ENCODE measurements around the gene C9orf50.

Gene C9orf50

DNA sequence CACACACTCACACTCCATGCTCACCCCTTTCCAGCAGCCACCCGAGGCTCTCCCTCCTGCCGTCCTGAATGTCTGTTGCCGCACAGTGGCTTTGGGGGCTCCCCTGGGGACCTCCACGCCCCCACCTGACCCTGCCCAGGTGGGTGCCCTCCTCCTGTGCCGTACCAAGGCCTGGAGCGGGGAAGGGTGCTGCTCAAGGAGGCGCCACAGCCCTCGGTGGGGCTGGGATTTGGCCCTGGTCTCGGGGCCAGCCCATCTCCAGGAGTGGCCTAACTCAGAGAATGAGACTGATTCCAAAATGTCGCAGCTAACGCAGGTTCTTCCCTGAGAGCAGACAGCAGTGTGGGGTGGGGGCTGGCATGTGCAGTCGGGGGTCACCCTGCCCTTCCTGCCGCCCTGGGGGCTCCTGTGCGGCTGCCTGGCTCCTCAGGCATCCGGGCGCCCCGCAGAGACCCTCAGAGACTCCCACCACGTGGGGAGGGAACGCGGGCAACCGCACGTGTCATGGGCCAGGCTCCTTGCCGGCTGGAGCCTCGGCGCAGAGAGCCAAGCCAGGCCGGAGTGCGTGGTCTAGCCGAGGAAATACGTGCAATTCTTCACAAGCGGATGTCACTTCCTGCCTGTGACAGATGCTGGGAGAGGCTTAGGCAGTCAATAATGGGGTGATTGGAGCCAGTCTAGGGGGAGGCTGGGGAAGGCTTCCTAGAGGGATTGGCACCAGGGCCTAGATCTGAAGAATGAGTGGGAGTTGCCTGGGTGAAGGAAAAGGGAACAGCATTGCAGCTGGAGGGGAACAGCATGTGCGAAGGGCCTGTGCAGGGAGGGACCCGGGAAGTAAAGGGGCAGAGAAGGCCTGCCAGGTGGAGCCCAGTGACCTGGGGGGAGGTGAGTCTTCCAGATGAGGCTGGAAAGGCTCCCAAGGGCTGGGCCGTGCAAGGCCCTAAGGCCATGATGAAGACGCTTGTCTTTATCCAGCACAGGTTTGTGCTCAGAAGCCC lies 44.1 kb downstream of the C9orf50 start:
- H3K36me3 ChIP-seq (ENCODE audit: control insufficient read depth, insufficient read depth, low read length) = no peaks in the 10 kb centered on the region
- no peak overlapping the region for H3K4me3 ChIP-seq (ENCODE audit: low read depth, low read length)
- H3K4me2 ChIP-seq (ENCODE audit: low read length) = no peak overlapping the region
- no peak overlapping the region for H3K9ac ChIP-seq
- H3K27ac ChIP-seq = no peak overlapping the region
- no peaks in the 10 kb centered on the region for H3K79me2 ChIP-seq
- no peaks in the 10 kb centered on the region for H3K4me1 ChIP-seq
- H3K9me3 ChIP-seq (ENCODE audit: control insufficient read depth, low read length) = no peaks in the 10 kb centered on the region
- H3K27me3 ChIP-seq (ENCODE audit: control insufficient read depth, insufficient read depth, low read length) = no peaks in the 10 kb centered on the region
- H2AFZ ChIP-seq = no peak overlapping the region
- TF ChIP-seq, protein P1, sequence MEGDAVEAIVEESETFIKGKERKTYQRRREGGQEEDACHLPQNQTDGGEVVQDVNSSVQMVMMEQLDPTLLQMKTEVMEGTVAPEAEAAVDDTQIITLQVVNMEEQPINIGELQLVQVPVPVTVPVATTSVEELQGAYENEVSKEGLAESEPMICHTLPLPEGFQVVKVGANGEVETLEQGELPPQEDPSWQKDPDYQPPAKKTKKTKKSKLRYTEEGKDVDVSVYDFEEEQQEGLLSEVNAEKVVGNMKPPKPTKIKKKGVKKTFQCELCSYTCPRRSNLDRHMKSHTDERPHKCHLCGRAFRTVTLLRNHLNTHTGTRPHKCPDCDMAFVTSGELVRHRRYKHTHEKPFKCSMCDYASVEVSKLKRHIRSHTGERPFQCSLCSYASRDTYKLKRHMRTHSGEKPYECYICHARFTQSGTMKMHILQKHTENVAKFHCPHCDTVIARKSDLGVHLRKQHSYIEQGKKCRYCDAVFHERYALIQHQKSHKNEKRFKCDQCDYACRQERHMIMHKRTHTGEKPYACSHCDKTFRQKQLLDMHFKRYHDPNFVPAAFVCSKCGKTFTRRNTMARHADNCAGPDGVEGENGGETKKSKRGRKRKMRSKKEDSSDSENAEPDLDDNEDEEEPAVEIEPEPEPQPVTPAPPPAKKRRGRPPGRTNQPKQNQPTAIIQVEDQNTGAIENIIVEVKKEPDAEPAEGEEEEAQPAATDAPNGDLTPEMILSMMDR (IDR thresholded peaks at IDR 0.05) = no peak

DNA sequence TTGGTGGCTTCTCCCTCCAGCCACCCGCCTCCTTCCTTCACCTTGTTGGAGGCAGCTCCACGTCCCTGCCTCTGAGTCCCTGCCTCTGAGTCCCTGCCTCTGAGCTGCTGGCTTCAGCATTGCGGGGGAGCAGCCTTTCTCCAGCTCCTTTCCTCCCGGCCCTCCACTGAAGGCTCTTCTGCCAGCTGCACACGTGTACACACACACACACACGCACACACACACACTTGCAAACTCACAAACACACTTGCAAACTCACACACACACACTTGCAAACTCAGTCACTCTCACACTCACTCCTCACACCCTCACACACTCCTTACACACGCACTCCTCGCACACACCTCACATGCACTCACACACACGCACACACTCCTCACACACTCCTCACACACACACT lies 45.1 kb downstream of the C9orf50 start:
- H2AFZ ChIP-seq = no peak overlapping the region
- TF ChIP-seq, protein P1 (IDR thresholded peaks at IDR 0.05) = no peak
- no peaks in the 10 kb centered on the region for H3K4me1 ChIP-seq
- H3K27ac ChIP-seq = no peak overlapping the region
- H3K9ac ChIP-seq = no peak overlapping the region
- no peaks in the 10 kb centered on the region for H3K79me2 ChIP-seq
- no peak overlapping the region for H3K4me2 ChIP-seq (ENCODE audit: low read length)
- no peaks in the 10 kb centered on the region for H3K9me3 ChIP-seq (ENCODE audit: control insufficient read depth, low read length)
- no peaks in the 10 kb centered on the region for H3K36me3 ChIP-seq (ENCODE audit: control insufficient read depth, insufficient read depth, low read length)
- H3K4me3 ChIP-seq (ENCODE audit: low read depth, low read length) = no peak overlapping the region
- no peaks in the 10 kb centered on the region for H3K27me3 ChIP-seq (ENCODE audit: control insufficient read depth, insufficient read depth, low read length)

GRCh38 chr9:129574911-129575585 lies 45.9 kb downstream of the C9orf50 start:
- H3K4me2 ChIP-seq (ENCODE audit: low read length) = no peak overlapping the region
- no peak overlapping the region for H3K27ac ChIP-seq
- no peak overlapping the region for H3K9ac ChIP-seq
- H3K27me3 ChIP-seq (ENCODE audit: control insufficient read depth, insufficient read depth, low read length) = no peaks in the 10 kb centered on the region
- no peaks in the 10 kb centered on the region for H3K4me1 ChIP-seq
- H2AFZ ChIP-seq = no peak overlapping the region
- H3K4me3 ChIP-seq (ENCODE audit: low read depth, low read length) = no peak overlapping the region
- TF ChIP-seq, protein P1 (IDR thresholded peaks at IDR 0.05) = no peak
- no peaks in the 10 kb centered on the region for H3K79me2 ChIP-seq
- no peaks in the 10 kb centered on the region for H3K9me3 ChIP-seq (ENCODE audit: control insufficient read depth, low read length)
- no peaks in the 10 kb centered on the region for H3K36me3 ChIP-seq (ENCODE audit: control insufficient read depth, insufficient read depth, low read length)

- Histone ChIP-seq H3K79me2 (no peaks in the 10 kb centered on the region), H3K4me3 (ENCODE audit: low read depth, low read length) (no peak overlapping the region)
Measured at GRCh38 chr9:129573977-129574376, 46.9 kb downstream of the C9orf50 start.

More at GRCh38 chr9:129573977-129574376, 46.9 kb downstream of the C9orf50 start:
- no peak overlapping the region for H2AFZ ChIP-seq
- peaks cover 3% of the 10 kb centered on the region for H3K4me1 ChIP-seq
- H3K9me3 ChIP-seq (ENCODE audit: control insufficient read depth, low read length) = no peaks in the 10 kb centered on the region
- H3K27ac ChIP-seq = no peak overlapping the region
- H3K9ac ChIP-seq = no peak overlapping the region
- no peaks in the 10 kb centered on the region for H3K27me3 ChIP-seq (ENCODE audit: control insufficient read depth, insufficient read depth, low read length)
- TF ChIP-seq, protein P1 (IDR thresholded peaks at IDR 0.05) = no peak
- H3K4me2 ChIP-seq (ENCODE audit: low read length) = no peak overlapping the region
- no peaks in the 10 kb centered on the region for H3K36me3 ChIP-seq (ENCODE audit: control insufficient read depth, insufficient read depth, low read length)

Measured in parathyroid adenoma (tissue), 2 donors.